Left ventricle myocardium superior (tissue), 1 donor: ENCODE results near the gene RNF114. TPM values are rescaled to one million over a fixed set of nuclear protein-coding genes. Genes with fewer than 3 reads are reported as not detected.

Experiments used
- ATAC-seq: fragments of 200-7000 bp; cut with Tn5 transposase; one replicate; pipeline ENCODE4 v1.9.1; 2020; ENCODE audit warnings: mild to moderate bottlenecking, moderate library complexity
- DNase-seq: peaks from one replicate; pipeline ENCODE4 v3.0.0-alpha.2; 2020
- intact Hi-C: fragments of 100-400 bp; cut with micrococcal nuclease; formaldehyde crosslinking; loops from one replicate; pipeline ENCODE4 v1.11.0; 2022
- total RNA-seq: library from RNA; stranded (reverse); fragmentation: NEBNext Ultra II Directional; extraction: Animal tissue kit (Norgen Biotek cat#: 25700); gene quantifications from one replicate; pipeline ENCODE4 v1.2.1, GENCODE V29; 2021
- donor health status: DM: no; HTN: yes; CAD: no; lungs with severe emphysema.

RNF114 gene
- total RNA-seq, 1 donor from 2014 or later, result 49.8 TPM

GRCh38 chr20:49981218-49982071, 45.2 kb downstream of the RNF114 start:
- ATAC-seq (no peak), DNase-seq (no peak)
- intact Hi-C loops, result loop anchor here (5.0 kb wide), 1 partner anchor 101 kb away; no protein-coding TSS in a partner anchor

- intact Hi-C loops, result loop anchor here (5.0 kb wide), 1 partner anchor 100 kb away; no protein-coding TSS in a partner anchor
- ATAC-seq, result no peak
Measured at GRCh38 chr20:49982072-49982345, 45.8 kb downstream of the RNF114 start.

GRCh38 chr20:49982346-49983122, 46.3 kb downstream of the RNF114 start, which contains the start of gene SNAI1:
SNAI1 (plus strand) TSS chr20:49982980; CDS start chr20:49983060, 80 bp downstream.
- intact Hi-C loops, result loop anchor here (5.0 kb wide), 1 partner anchor 100 kb away; no protein-coding TSS in a partner anchor
- ATAC-seq, result peak; percentile 90
- DNase-seq, result peak; percentile 87

More at GRCh38 chr20:49982072-49982345, 45.8 kb downstream of the RNF114 start:
- no peak for DNase-seq

DNA sequence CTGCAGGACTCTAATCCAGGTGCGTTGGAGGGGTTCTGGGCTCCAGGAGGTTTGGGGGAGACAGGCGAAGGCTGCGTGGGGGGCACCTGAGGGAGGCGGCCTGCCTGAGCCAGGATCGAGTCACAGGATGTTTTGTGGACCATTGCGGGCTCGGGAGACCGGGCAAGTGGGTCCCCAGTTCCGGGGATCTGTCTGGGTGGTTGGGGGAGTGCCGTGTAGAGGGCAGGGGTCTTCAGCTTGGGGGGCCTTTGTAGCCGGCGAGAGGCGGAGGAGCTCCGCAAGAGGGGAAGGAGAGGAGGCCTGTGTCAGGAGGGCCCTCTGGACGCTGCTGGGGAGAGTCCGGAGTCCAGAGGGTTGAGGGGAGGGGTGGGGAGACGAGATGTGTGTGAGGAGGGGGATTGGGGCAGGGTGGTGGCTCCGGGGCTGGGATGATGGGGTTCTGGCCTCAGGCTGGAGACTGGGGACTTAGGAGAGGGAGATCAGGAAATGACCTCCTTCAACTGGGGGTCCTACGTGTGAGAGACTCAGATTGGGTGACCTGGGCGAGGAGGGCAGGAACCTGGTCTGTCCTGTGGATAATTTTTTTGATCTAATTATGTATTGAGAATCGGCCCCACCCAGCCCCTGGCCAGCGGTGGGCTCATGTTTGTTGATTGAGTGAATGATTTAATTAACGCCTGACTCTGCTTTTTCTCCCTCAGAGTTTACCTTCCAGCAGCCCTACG, 47.1 kb downstream of the RNF114 start:
- DNase-seq, result no peak
- ATAC-seq, result no peak
- intact Hi-C loops, result loop anchor here (5.0 kb wide), 1 partner anchor 99 kb away; no protein-coding TSS in a partner anchor

DNA sequence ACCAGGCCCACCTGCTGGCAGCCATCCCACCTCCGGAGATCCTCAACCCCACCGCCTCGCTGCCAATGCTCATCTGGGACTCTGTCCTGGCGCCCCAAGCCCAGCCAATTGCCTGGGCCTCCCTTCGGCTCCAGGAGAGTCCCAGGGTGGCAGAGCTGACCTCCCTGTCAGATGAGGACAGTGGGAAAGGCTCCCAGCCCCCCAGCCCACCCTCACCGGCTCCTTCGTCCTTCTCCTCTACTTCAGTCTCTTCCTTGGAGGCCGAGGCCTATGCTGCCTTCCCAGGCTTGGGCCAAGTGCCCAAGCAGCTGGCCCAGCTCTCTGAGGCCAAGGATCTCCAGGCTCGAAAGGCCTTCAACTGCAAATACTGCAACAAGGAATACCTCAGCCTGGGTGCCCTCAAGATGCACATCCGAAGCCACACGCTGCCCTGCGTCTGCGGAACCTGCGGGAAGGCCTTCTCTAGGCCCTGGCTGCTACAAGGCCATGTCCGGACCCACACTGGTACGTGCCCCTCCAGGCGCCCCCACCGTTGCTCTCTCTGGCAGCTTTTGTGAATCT, 47.7 kb downstream of the RNF114 start:
- ATAC-seq (peak; percentile 4), DNase-seq (peak; percentile 56)
- intact Hi-C loops, result loop anchor here (5.0 kb wide), 1 partner anchor 98 kb away; no protein-coding TSS in a partner anchor

GRCh38 chr20:49984426-49985153, 48.4 kb downstream of the RNF114 start:
- no peak for ATAC-seq
- DNase-seq, result no peak

DNA sequence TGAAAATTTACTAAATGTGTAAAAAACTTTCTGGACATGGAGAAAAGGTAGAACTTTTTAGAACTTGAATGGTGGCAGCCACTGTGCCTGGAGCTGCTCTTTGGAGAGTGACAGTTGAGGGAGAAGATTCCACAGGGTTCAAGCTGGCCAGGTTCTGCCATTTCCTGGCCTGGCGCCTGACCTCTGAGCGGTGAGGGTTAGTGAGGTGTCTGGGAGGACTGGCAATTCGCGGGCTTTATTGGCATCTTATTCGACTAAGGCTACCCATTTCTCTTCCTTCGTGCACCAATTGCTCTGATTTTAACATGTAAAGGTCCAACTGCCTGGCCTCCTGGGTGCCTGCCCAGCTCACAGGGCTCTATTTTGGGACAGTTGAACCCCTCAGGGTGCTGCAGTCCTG, 49.0 kb downstream of the RNF114 start:
- no peak for ATAC-seq
- intact Hi-C loops, result no loop called here
- DNase-seq, result no peak

More at GRCh38 chr20:49984426-49985153, 48.4 kb downstream of the RNF114 start:
- intact Hi-C loops, result loop anchor here (5.0 kb wide), 1 partner anchor 98 kb away; no protein-coding TSS in a partner anchor

DNA sequence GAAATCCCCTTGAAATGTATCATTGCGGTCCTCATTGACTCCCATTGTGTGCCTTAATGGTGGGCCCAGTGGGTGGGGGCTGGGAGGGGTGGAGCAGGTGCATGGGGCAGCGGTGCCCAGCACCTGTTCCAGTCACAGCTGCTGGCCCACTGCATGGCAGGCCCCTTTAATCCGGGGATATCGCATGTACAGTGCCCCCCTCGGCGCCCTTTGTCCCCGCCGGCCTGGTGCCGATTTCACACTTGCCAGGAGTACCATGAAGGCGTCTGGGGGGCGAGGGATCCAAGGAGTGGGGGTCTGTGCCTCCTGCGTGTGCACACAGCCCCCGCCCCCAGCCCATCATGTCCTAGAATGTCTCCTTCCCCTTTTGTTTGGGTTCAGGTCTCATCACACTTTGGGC, 49.4 kb downstream of the RNF114 start:
- no peak for ATAC-seq
- DNase-seq, result no peak
- intact Hi-C loops, result no loop called here

GRCh38 chr20:49986049-49986448, 49.9 kb downstream of the RNF114 start:
- no peak for DNase-seq
- ATAC-seq, result no peak
- intact Hi-C loops, result no loop called here

DNA sequence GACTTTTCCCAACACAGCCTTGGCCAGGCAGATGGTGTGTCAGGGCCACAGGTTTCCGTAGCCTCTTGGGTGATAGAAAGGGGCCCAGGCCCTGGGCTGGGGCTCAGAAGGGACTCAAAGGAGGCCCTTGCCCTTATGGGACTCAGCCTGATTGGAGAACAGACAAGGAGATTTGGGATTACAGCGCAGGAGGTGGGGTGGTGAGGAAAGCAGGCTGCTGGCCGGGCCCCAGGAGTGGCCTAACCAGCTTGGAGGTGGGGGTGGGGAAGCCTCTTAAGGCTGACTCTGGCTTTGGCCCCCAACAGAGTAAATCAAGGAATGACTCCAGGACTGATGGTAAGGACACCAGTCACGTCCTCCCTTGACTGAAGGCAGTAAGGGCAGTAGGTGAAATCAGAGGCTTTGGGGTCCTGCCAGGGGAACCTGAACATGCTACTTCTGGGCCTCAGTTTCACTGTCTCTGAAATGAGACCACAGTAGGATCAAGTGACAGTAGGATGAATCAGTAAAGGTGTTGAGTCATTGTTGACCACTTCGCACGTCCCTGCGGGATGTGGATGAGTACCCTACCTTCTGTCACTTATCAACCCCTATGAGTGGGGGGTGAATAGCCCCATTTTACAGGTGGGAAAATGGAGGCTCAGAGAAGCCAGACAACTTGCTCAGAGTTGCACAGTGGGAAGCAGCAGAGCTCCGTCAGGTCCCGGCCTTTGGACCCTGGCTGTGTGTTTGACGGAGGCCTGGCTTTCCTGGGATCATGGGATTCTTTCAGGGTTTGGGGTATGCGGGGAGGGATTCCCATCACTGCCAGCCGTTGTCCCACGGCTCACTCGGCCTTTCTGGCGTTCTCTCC, 51.0 kb downstream of the RNF114 start:
- intact Hi-C loops, result no loop called here
- ATAC-seq (no peak), DNase-seq (no peak)

- DNase-seq (no peak), ATAC-seq (no peak)
- intact Hi-C loops, result no loop called here
Measured at GRCh38 chr20:49987868-49988690, 51.9 kb downstream of the RNF114 start.

- intact Hi-C loops, result no loop called here
- DNase-seq, result peak; percentile 70
- ATAC-seq, result peak; percentile 74
Measured at GRCh38 chr20:49989234-49990065, 53.3 kb downstream of the RNF114 start.

- ATAC-seq, result peak; percentile 9
- no peak for DNase-seq
Measured at GRCh38 chr20:49990271-49990720, 54.1 kb downstream of the RNF114 start.

DNA sequence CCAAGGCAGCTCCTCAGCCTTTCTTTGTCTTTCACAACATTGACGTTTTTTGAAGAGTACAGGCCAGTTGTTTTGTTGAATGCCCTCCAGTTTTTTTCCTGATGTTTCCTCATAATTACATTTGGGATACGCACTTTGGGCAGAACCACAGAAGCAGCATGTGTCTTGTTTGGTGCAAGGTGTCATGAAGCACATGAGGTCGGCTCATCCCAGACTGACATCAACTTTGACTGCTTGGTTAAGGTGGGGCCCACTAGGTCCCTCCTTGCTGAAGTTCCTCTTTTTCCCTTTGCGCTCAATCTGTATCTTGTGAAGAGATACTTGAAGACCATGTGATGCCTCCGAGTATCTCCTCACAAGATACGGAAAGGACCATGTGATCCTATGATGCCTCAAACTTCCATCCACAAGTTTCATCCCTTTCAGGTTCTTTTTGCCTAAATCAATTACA, 57.1 kb downstream of the RNF114 start:
- DNase-seq, result no peak
- intact Hi-C loops, result no loop called here
- no peak for ATAC-seq

More at GRCh38 chr20:49990271-49990720, 54.1 kb downstream of the RNF114 start:
- intact Hi-C loops, result no loop called here

DNA sequence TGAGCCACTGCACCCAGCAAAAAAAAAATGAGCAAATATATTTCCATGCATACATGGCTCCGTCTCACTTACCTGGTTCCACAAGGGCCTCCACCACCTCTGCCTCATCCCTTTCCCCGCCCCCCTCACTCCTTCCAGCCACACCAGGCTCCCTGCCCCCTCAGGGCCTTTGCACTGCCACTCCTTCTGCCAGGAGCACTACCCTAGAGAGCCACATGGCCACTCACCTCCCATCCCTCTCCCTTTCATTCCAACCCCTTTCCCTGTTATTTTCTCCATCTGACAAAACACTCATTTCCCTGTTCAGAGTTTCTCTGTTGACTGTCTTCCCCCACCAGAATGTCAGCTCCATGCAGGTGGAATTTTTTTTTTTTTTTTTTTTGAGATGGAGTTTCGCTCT, 59.4 kb downstream of the RNF114 start:
- intact Hi-C loops, result no loop called here
- DNase-seq (no peak), ATAC-seq (no peak)
